GM21423 (cell line): ENCODE data around the gene ZSWIM3.
"Not testable (repeated sequence)": the region's sequence is repeated elsewhere in the genome, so short reads cannot be mapped to it uniquely, and the experiment has no call there.

Experiments
- ATAC-seq: cut with Tn5 transposase; IDR thresholded peaks from one replicate; pipeline ENCODE4 v1.9.1; 2021; ENCODE audit warnings: mild to moderate bottlenecking, moderate library complexity; ENCODE audit not compliant: unreplicated experiment

The ZSWIM3 gene

GRCh38 chr20:45890077-45890984 lies 32.9 kb downstream of the ZSWIM3 start:
- ATAC-seq: peak; percentile 14

GRCh38 chr20:45890985-45891983 lies 33.9 kb downstream of the ZSWIM3 start, which contains the start of the genes CTSA and NEURL2:
CTSA (plus strand) TSS chr20:45891335; CDS start chr20:45891569, 234 bp downstream.
NEURL2 (minus strand) TSS chr20:45891208; CDS start chr20:45890991, 217 bp downstream.
- ATAC-seq: peak; percentile 74

- no peak for ATAC-seq
Observed at GRCh38 chr20:45892049-45892825, 34.8 kb downstream of the ZSWIM3 start.

- no peak for ATAC-seq
Observed at GRCh38 chr20:45892828-45893500, 35.5 kb downstream of the ZSWIM3 start.

- ATAC-seq: no peak
Observed at GRCh38 chr20:45893831-45894230, 36.4 kb downstream of the ZSWIM3 start.

- ATAC-seq: no peak
Observed at GRCh38 chr20:45894797-45895196, 37.4 kb downstream of the ZSWIM3 start.

- ATAC-seq: no peak
Observed at GRCh38 chr20:45896641-45897161, 39.3 kb downstream of the ZSWIM3 start.

GRCh38 chr20:45897289-45897688 lies 39.9 kb downstream of the ZSWIM3 start:
- no peak for ATAC-seq

- ATAC-seq: no peak
Observed at GRCh38 chr20:45897692-45898091, 40.3 kb downstream of the ZSWIM3 start.

- ATAC-seq: no peak
Observed at GRCh38 chr20:45898285-45898684, 40.9 kb downstream of the ZSWIM3 start.

- no peak for ATAC-seq
Observed at GRCh38 chr20:45899046-45899835, 41.8 kb downstream of the ZSWIM3 start.

GRCh38 chr20:45901332-45901731 lies 43.9 kb downstream of the ZSWIM3 start:
- ATAC-seq: not testable (repeated sequence)

GRCh38 chr20:45902199-45902701 lies 44.8 kb downstream of the ZSWIM3 start:
- no peak for ATAC-seq

- no peak for ATAC-seq
Observed at GRCh38 chr20:45904583-45905504, 47.4 kb downstream of the ZSWIM3 start.

GRCh38 chr20:45905505-45906079 lies 48.2 kb downstream of the ZSWIM3 start:
- no peak for ATAC-seq

GRCh38 chr20:45907219-45907948 lies 50.0 kb downstream of the ZSWIM3 start:
- ATAC-seq: no peak

GRCh38 chr20:45908084-45908483 lies 50.7 kb downstream of the ZSWIM3 start:
- ATAC-seq: no peak
